ENCODE measurements around the gene ZNF598.

DNA sequence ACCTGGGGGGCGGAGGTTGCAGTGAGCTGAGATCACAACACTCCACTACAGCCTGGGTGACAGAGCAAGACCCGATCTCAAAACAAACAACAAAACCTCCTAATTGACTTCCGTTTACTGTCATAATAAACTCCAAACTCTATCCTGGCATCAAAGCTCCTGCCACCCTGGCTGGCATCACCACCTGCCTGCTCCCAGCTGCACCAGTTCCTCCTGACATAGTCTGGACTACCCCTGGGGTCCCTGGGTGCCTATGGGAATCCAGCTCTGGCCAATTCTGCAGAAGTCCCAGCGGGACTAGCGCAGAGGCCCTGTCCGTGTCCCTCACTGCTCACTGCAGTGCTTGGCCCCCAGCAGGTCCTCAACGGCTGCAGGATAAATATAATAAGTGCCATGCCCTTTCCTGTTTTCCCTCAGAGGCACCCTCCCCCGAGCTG lies 37.3 kb upstream of the ZNF598 start:
- TF ChIP-seq, protein P1, sequence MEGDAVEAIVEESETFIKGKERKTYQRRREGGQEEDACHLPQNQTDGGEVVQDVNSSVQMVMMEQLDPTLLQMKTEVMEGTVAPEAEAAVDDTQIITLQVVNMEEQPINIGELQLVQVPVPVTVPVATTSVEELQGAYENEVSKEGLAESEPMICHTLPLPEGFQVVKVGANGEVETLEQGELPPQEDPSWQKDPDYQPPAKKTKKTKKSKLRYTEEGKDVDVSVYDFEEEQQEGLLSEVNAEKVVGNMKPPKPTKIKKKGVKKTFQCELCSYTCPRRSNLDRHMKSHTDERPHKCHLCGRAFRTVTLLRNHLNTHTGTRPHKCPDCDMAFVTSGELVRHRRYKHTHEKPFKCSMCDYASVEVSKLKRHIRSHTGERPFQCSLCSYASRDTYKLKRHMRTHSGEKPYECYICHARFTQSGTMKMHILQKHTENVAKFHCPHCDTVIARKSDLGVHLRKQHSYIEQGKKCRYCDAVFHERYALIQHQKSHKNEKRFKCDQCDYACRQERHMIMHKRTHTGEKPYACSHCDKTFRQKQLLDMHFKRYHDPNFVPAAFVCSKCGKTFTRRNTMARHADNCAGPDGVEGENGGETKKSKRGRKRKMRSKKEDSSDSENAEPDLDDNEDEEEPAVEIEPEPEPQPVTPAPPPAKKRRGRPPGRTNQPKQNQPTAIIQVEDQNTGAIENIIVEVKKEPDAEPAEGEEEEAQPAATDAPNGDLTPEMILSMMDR (conservative IDR thresholded peaks at IDR 0.05; ENCODE audit: low read depth in 2 of 2) = no peak
- no peak for TF ChIP-seq POLR2AphosphoS5 (IDR thresholded peaks at IDR 0.05; ENCODE audit: low read depth)

All from GM23338 (cell line).